Body of pancreas (tissue), 4 donors: ENCODE data around the gene FANCM. TPM values are rescaled to one million over a fixed set of nuclear protein-coding genes. Genes with fewer than 3 reads are reported as not detected.

ENCODE experiments used
- ATAC-seq: fragments of 150-250 bp; one replicate; pipeline ENCODE4 v1.9.1; 2016
- DNase-seq, 4 donors: peaks; one replicate each; pipeline ENCODE4 v3.0.0-alpha.2; 2019
- H3K27ac ChIP-seq, 4 donors: fragments of 200-600 bp; sonication (generic); 1 replicate in 3 of 4; 2 replicates in 1 of 4; pipeline versions ENCODE4 v1.5.1 to v1.6.1; 2016 to 2019; ENCODE audit warnings: mild to moderate bottlenecking in 1 of 4, mixed read lengths in 1 of 4, moderate library complexity in 1 of 4
- H3K27me3 ChIP-seq, 2 donors: fragments of 200-600 bp; sonication (generic); one replicate each; pipeline ENCODE4 v1.6.0; 2016; ENCODE audit warnings: mild to moderate bottlenecking in 1 of 2
- H3K36me3 ChIP-seq, 2 donors: fragments of 200-600 bp; sonication (generic); replicated peaks in 1 of 2; 2 replicates each; pipeline ENCODE4 v1.5.1; 2016; ENCODE audit warnings: low read depth in 2 of 2; ENCODE audit not compliant: insufficient read depth in 1 of 2
- H3K4me1 ChIP-seq: fragments of 200-600 bp; sonication (generic); one replicate; pipeline ENCODE4 v1.6.0; 2016
- H3K4me3 ChIP-seq, 2 donors: fragments of 200-600 bp; sonication (generic); 1 replicate in 1 of 2; 2 replicates in 1 of 2; pipeline ENCODE4 v1.5.1; 2016 to 2019
- H3K9me3 ChIP-seq, 3 donors: fragments of 200-600 bp; sonication (generic); 1 replicate in 2 of 3; 2 replicates in 1 of 3; pipeline ENCODE4 v1.5.1; 2016
- CTCF ChIP-seq, 7 experiments: fragments of 450-650 bp in 4 of 7; fragments of 200-600 bp in 3 of 7; sonication (generic) in 3 of 7; IDR thresholded peaks; one replicate each; pipeline ENCODE4 v1.5.1; 2016 to 2019; ENCODE audit warnings: antibody characterized with exemption in 7 of 7
- POLR2A ChIP-seq, 3 donors: fragments of 450-650 bp; IDR thresholded peaks; one replicate each; pipeline ENCODE4 v1.6.1; 2016; ENCODE audit warnings: antibody characterized with exemption in 3 of 3, mild to moderate bottlenecking in 2 of 3
- WGBS, 2 donors: methylation state at CpG; one replicate each; pipeline ENCODE4 v1.1.5; 2017; 5-methylcytosine and 5-hydroxymethylcytosine counted together
- intact Hi-C: fragments of 100-400 bp; cut with DNase I; formaldehyde crosslinking; loops from one replicate; pipeline ENCODE4 v1.15.1; 2023
- total RNA-seq, 2 donors: library from RNA; depleted of rRNA; stranded (reverse); fragments of >200 nt; gene quantifications; one replicate each; pipeline ENCODE4 v1.1.0, GENCODE V29; 2016

The FANCM gene
- total RNA-seq, 2 donors from 2014 or later, result 3.4 to 4.3 TPM

- H3K36me3 ChIP-seq, result peaks cover 0 to 7% of the 10 kb centered on the region in 2 donors
Measured at GRCh38 chr14:45096218-45096617, 39.5 kb upstream of the FANCM start.

GRCh38 chr14:45103806-45104205, 31.9 kb upstream of the FANCM start:
- Histone ChIP-seq H3K27ac (no peak overlapping the region), H3K27me3 (no peaks in the 10 kb centered on the region), H3K4me1 (no peaks in the 10 kb centered on the region)

More at GRCh38 chr14:45096218-45096617, 39.5 kb upstream of the FANCM start:
- 82 to 90% methylated on average over 4 of the region's 4 CpGs for WGBS, 2 donors
- H3K9me3 ChIP-seq, result no peaks in the 10 kb centered on the region
- no peaks in the 10 kb centered on the region for H3K4me1 ChIP-seq
- H3K4me3 ChIP-seq, result no peak overlapping the region
- TF ChIP-seq CTCF (IDR thresholded peaks at IDR 0.05) (no peak), POLR2A (IDR thresholded peaks at IDR 0.05) (no peak)
- DNase-seq, result no peak
- no peak overlapping the region for H3K27ac ChIP-seq
- intact Hi-C loops, result no loop called here
- no peaks in the 10 kb centered on the region for H3K27me3 ChIP-seq
- no peak for ATAC-seq

GRCh38 chr14:45104561-45104960, 31.2 kb upstream of the FANCM start:
- Histone ChIP-seq H3K9me3 (no peaks in the 10 kb centered on the region), H3K27me3 (no peaks in the 10 kb centered on the region), H3K27ac (no peak overlapping the region), H3K4me3 (no peak overlapping the region), H3K36me3 (no peaks in the 10 kb centered on the region), H3K4me1 (no peaks in the 10 kb centered on the region)
- no peak for ATAC-seq
- TF ChIP-seq CTCF (IDR thresholded peaks at IDR 0.05) (no peak), POLR2A (IDR thresholded peaks at IDR 0.05) (no peak)
- WGBS, 2 donors, result 94 to 97% methylated on average over 1 of the region's 1 CpG
- no peak for DNase-seq
- intact Hi-C loops, result no loop called here

More at GRCh38 chr14:45103806-45104205, 31.9 kb upstream of the FANCM start:
- H3K9me3 ChIP-seq, result no peaks in the 10 kb centered on the region
- H3K4me3 ChIP-seq, result no peak overlapping the region
- ATAC-seq (no peak), DNase-seq (no peak)
- no peak for TF ChIP-seq POLR2A (IDR thresholded peaks at IDR 0.05)
- TF ChIP-seq CTCF (IDR thresholded peaks at IDR 0.05), result no peak
- intact Hi-C loops, result no loop called here
- no peaks in the 10 kb centered on the region for H3K36me3 ChIP-seq

GRCh38 chr14:45112896-45113781, 22.6 kb upstream of the FANCM start:
- ATAC-seq, result peak; percentile 66
- peaks cover 0 to 19% of the 10 kb centered on the region in 2 donors for H3K36me3 ChIP-seq

More at GRCh38 chr14:45112896-45113781, 22.6 kb upstream of the FANCM start:
- H3K27ac ChIP-seq, result peak overlapping the region in 3 of 4 donors; percentile 31 to 56 (median 32)
- 50 to 57% methylated on average over 6 of the region's 6 CpGs for WGBS, 2 donors
- no peak for DNase-seq
- H3K9me3 ChIP-seq, result no peaks in the 10 kb centered on the region
- H3K27me3 ChIP-seq, result no peaks in the 10 kb centered on the region
- H3K4me3 ChIP-seq, result no peak overlapping the region
- intact Hi-C loops, result no loop called here
- TF ChIP-seq CTCF (IDR thresholded peaks at IDR 0.05) (no peak), POLR2A (IDR thresholded peaks at IDR 0.05) (no peak)
- peaks cover 14% of the 10 kb centered on the region for H3K4me1 ChIP-seq
